Hematopoietic multipotent progenitor cell treated with erythropoietin and hydrocortisone succinate and interleukin-3 and kit ligand, for 4 days (in vitro differentiated cells): ENCODE data around the gene MSL1.

Experiments used
- DNase-seq: peaks from one replicate; pipeline ENCODE4 v3.0.0-alpha.2; 2015

The MSL1 gene

GRCh38 chr17:40092581-40092980 lies 29.2 kb upstream of the MSL1 start:
- DNase-seq: no peak

GRCh38 chr17:40093005-40093579 lies 28.7 kb upstream of the MSL1 start:
- no peak for DNase-seq

GRCh38 chr17:40093580-40094201 lies 28.1 kb upstream of the MSL1 start:
- DNase-seq: no peak

- DNase-seq: no peak
Measured at GRCh38 chr17:40094874-40095273, 26.9 kb upstream of the MSL1 start.

GRCh38 chr17:40095351-40095943 lies 26.3 kb upstream of the MSL1 start:
- DNase-seq: no peak

- DNase-seq: no peak
Measured at GRCh38 chr17:40095944-40096791, 25.6 kb upstream of the MSL1 start.

GRCh38 chr17:40097087-40097486 lies 24.7 kb upstream of the MSL1 start:
- no peak for DNase-seq

- peak; percentile 25 for DNase-seq
Measured at GRCh38 chr17:40097931-40098845, 23.6 kb upstream of the MSL1 start.

- peak; percentile 99 for DNase-seq
Measured at GRCh38 chr17:40098846-40099618, 22.7 kb upstream of the MSL1 start.

- peak; percentile 66 for DNase-seq
Measured at GRCh38 chr17:40099619-40100418, 22.0 kb upstream of the MSL1 start.

- DNase-seq: no peak
Measured at GRCh38 chr17:40100419-40100668, 21.4 kb upstream of the MSL1 start, which contains the start of gene NR1D1. Gene NR1D1 (minus strand): TSS chr17:40100589. CDS start chr17:40100094, 495 bp downstream.

- DNase-seq: peak; percentile 98
Measured at GRCh38 chr17:40100669-40101366, 21.0 kb upstream of the MSL1 start.

GRCh38 chr17:40101367-40102210 lies 20.2 kb upstream of the MSL1 start:
- DNase-seq: no peak

- DNase-seq: no peak
Measured at GRCh38 chr17:40103071-40103661, 18.6 kb upstream of the MSL1 start.

- no peak for DNase-seq
Measured at GRCh38 chr17:40103688-40104087, 18.1 kb upstream of the MSL1 start.

GRCh38 chr17:40104594-40105486 lies 16.9 kb upstream of the MSL1 start:
- DNase-seq: no peak

- DNase-seq: no peak
Measured at GRCh38 chr17:40105861-40106759, 15.7 kb upstream of the MSL1 start.
